HFFc6 (cell line): ENCODE data around the gene TENM4. TPM values are rescaled to one million over a fixed set of nuclear protein-coding genes. Genes with fewer than 3 reads are reported as not detected.
A peak's percentile ranks its signal among the peaks of the same experiment; 100 is the strongest.

ENCODE experiments used
- DNase-seq: peaks from one replicate; pipeline ENCODE4 v3.0.0-alpha.2; 2018
- H3K27ac Mint-ChIP-seq: 2 replicates; pipeline ENCODE4 v1.8.0; 2020; ENCODE audit warnings: mild to moderate bottlenecking, mixed read lengths
- H3K27me3 Mint-ChIP-seq: 2 replicates; pipeline ENCODE4 v1.8.0; 2021; ENCODE audit warnings: mild to moderate bottlenecking, moderate library complexity, mixed read lengths; ENCODE audit not compliant: insufficient read depth
- H3K36me3 Mint-ChIP-seq: 2 replicates; pipeline ENCODE4 v1.8.0; 2021; ENCODE audit warnings: low read depth, mixed read lengths
- H3K4me1 Mint-ChIP-seq: 2 replicates; pipeline ENCODE4 v1.8.0; 2020; ENCODE audit warnings: low read depth, mixed read lengths
- H3K4me3 Mint-ChIP-seq: 2 replicates; pipeline ENCODE4 v1.8.0; 2020; ENCODE audit warnings: mild to moderate bottlenecking, moderate library complexity, mixed read lengths
- H3K9me3 Mint-ChIP-seq: 2 replicates; pipeline ENCODE4 v1.8.0; 2020; ENCODE audit warnings: mild to moderate bottlenecking, mixed read lengths
- total RNA-seq, 6 experiments: library from RNA; stranded (reverse); fragmentation: NEBNext Ultra II Directional; extraction: Animal tissue kit (Norgen Biotek cat#: 25700); gene quantifications; 2 replicates in 1 of 6; 3 replicates in 5 of 6; pipeline ENCODE4 v1.2.3, GENCODE V29; 2021
- TF ChIP-seq, protein P1 (sequence below): fragments of 200-600 bp; sonication (generic); IDR thresholded peaks from 2 replicates; pipeline ENCODE4 v1.5.0; 2021; ENCODE audit warnings: antibody characterized with exemption, mild to moderate bottlenecking

Gene TENM4
- total RNA-seq, 6 experiments from 2014 or later: 20.9 to 45.5 (median 26.5) TPM

DNA sequence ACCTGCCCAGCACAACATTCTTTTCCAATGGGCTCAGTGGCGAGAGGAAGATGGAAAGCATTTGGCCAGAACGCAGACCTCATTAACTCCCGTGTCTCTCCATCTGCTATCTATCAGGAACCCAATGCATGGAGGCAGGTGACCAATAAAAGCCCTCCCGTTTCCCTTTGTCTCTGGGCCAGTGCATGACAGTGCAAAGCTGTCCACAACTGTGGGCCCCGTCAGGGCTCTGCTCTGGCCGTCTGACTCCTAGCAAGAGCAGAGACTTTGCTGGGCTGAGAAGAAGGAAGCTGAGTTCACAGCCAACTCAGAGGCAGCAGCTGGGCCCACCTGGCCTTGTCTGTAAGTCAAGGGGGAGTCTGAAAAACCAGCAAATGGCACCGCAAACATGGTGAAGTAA, 177.8 kb downstream of the TENM4 start:
- TF ChIP-seq, protein P1, sequence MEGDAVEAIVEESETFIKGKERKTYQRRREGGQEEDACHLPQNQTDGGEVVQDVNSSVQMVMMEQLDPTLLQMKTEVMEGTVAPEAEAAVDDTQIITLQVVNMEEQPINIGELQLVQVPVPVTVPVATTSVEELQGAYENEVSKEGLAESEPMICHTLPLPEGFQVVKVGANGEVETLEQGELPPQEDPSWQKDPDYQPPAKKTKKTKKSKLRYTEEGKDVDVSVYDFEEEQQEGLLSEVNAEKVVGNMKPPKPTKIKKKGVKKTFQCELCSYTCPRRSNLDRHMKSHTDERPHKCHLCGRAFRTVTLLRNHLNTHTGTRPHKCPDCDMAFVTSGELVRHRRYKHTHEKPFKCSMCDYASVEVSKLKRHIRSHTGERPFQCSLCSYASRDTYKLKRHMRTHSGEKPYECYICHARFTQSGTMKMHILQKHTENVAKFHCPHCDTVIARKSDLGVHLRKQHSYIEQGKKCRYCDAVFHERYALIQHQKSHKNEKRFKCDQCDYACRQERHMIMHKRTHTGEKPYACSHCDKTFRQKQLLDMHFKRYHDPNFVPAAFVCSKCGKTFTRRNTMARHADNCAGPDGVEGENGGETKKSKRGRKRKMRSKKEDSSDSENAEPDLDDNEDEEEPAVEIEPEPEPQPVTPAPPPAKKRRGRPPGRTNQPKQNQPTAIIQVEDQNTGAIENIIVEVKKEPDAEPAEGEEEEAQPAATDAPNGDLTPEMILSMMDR: no peak
- Mint-ChIP-seq H3K27ac (peak overlapping the region; percentile 34; the same call in 1 of the 2 replicates), H3K4me3 (peak overlapping the region; percentile 53; the same call in 1 of the 2 replicates), H3K9me3 (no peaks in the 10 kb centered on the region), H3K4me1 (peaks cover 15% of the 10 kb centered on the region), H3K27me3 (no peaks in the 10 kb centered on the region), H3K36me3 (no peaks in the 10 kb centered on the region)
- DNase-seq: no peak

DNA sequence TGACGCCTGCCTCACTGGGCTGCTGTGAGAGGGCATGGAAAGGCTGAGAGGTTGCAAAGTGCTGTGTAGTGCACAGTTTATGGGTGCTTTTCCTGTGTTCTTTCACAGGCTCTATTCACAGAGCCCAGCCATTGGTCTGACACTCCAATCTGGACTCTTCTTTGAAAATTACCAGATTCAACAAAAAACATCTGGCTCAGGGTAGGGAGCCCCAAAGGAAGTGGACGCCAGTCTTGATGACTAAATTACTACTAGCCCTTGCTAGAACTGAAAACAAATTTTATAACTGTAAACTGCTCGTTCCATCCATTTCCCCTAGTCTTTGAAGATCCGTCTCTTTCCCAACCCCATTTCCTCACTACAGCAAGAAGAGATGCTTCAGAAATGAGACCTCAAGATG, 178.6 kb downstream of the TENM4 start:
- TF ChIP-seq, protein P1: no peak
- H3K36me3 Mint-ChIP-seq: no peaks in the 10 kb centered on the region
- peak; percentile 31 for DNase-seq
- no peaks in the 10 kb centered on the region for H3K9me3 Mint-ChIP-seq
- peaks cover 15% of the 10 kb centered on the region for H3K4me1 Mint-ChIP-seq
- H3K27me3 Mint-ChIP-seq: no peaks in the 10 kb centered on the region
- peak overlapping the region; percentile 34 for H3K27ac Mint-ChIP-seq
- H3K4me3 Mint-ChIP-seq: peak overlapping the region; percentile 53

DNA sequence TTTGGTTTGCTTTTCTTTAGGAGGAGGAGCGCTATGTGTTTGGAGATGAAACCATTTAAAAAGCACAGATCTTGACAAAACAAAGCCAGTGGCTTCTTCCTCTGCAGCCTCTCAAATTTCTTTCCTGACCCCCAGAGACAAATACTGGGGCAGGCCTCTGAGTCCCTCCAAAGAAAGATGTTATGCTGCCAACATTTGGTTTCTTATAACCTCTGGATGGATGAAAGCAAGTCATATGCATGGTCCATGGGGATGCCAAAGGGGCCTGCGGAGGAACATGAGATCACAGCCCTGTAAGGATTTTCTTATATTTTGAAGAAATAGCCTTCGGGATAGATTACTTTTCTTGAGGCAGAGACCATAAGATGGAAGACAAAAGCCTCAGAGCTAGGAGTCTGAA, 179.1 kb downstream of the TENM4 start:
- Mint-ChIP-seq H3K27ac (no peak overlapping the region), H3K27me3 (no peaks in the 10 kb centered on the region), H3K4me3 (no peak overlapping the region), H3K36me3 (no peaks in the 10 kb centered on the region), H3K9me3 (no peaks in the 10 kb centered on the region), H3K4me1 (peaks cover 15% of the 10 kb centered on the region)
- TF ChIP-seq, protein P1: no peak
- DNase-seq: no peak

DNA sequence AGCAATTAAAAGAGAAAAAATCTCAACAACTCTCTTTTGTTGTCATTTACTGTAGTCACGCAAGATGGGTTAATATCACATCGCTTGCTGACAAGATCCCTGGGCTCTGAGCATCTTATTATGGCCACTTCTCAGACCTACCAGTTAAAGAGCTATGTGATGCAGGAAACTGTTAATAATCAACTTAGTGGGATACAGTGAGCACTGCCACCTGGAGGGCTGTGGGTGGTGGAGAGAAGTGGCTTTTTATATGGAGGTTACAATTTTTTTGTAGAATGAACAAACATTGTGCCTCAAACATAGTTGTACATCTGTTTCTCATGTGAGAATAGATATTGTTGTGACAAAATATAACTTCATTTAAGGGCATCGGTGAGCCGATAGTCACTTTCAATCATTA, 181.0 kb downstream of the TENM4 start:
- Mint-ChIP-seq H3K27ac (no peak overlapping the region), H3K9me3 (no peaks in the 10 kb centered on the region), H3K36me3 (no peaks in the 10 kb centered on the region), H3K4me1 (peaks cover 15% of the 10 kb centered on the region), H3K4me3 (no peak overlapping the region), H3K27me3 (no peaks in the 10 kb centered on the region)
- TF ChIP-seq, protein P1: peak; percentile 55
- no peak for DNase-seq

DNA sequence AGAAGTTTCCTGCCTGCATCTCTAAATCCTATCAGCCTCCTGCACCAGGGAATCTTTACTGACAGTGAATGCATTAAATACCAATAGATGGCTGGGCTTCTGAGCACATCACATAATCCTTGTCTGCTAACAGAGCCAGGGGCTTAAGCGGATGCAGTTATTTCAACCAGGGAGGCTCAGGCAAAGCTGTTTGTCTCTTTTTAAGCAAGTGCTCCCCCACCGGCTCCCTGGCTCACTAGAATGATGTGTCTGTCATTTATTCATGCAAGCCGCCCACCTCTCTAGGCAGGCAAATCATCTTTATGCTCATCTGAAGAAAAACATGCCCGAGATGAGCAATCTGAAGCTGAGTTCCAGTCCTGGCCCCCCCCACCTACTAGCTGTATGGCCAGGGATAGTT, 182.3 kb downstream of the TENM4 start:
- Mint-ChIP-seq H3K27ac (no peak overlapping the region), H3K4me3 (no peak overlapping the region), H3K9me3 (no peaks in the 10 kb centered on the region), H3K27me3 (no peaks in the 10 kb centered on the region), H3K36me3 (no peaks in the 10 kb centered on the region), H3K4me1 (peaks cover 15% of the 10 kb centered on the region)
- TF ChIP-seq, protein P1: no peak
- DNase-seq: no peak

DNA sequence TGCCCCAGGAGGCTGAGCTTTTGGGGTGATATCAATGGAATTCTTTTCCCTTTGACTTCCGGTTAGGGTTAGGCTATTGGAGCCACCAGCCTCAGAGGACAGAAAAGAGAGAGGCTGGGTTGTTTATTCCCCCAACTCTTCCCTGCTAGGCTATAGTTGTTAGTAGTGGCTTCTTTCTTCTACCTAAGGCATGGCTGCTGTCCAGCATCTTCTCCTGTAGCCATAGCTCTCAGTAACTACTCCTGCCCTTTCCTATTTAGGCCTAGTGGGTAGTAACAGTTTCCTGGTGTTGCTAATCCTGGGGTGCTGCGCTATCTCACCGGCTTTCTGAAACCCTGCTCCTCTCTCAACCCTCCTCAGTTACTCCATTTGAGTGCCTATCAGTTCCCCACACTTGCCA, 184.9 kb downstream of the TENM4 start:
- Mint-ChIP-seq H3K27me3 (peaks cover 2% of the 10 kb centered on the region; the same call in 1 of the 2 replicates), H3K4me3 (no peak overlapping the region), H3K4me1 (no peaks in the 10 kb centered on the region), H3K27ac (no peak overlapping the region), H3K9me3 (no peaks in the 10 kb centered on the region), H3K36me3 (no peaks in the 10 kb centered on the region; the same call in 1 of the 2 replicates)
- DNase-seq: no peak
- TF ChIP-seq, protein P1: no peak
